T-cell (primary cell): ENCODE measurements around the gene TANGO2. TPM values are rescaled to one million over a fixed set of nuclear protein-coding genes. Genes with fewer than 3 reads are reported as not detected.

Experiments
- ATAC-seq, 4 experiments: fragments of 200-7000 bp in 3 of 4; fragments of 150-1000 bp in 1 of 4; cut with Tn5 transposase; replicated peaks in 1 of 4; 1 replicate in 3 of 4; 2 replicates in 1 of 4; pipeline ENCODE4 v1.10.0; 2021; ENCODE audit warnings: moderate library complexity in 3 of 4, mild to moderate bottlenecking in 2 of 4, moderate number of reproducible peaks in 1 of 4
- CTCF ChIA-PET, 2 donors: fragments of 300-600 bp; sonication (Branson Sonifier 250); formaldehyde crosslinking; loops; one replicate each; lab custom pipeline; 2022; ENCODE audit warnings: antibody characterized with exemption in 2 of 2; lab: Charles Lee
- POLR2A ChIA-PET, 2 donors: fragments of 300-600 bp; sonication (Branson Sonifier 250); formaldehyde crosslinking; loops; one replicate each; lab custom pipeline; 2022; ENCODE audit warnings: antibody characterized with exemption in 2 of 2; lab: Charles Lee
- DNase-seq, 35 experiments: peaks; one replicate each; pipeline versions ENCODE4 v3.0.0 to v3.0.0-alpha.2; 2013 to 2023
- H3K27ac ChIP-seq: one replicate; pipeline ENCODE4 v1.5.1; 2013; ENCODE audit warnings: low read length
- H3K27me3 ChIP-seq, 2 experiments: replicated peaks in 1 of 2; 1 replicate in 1 of 2; 2 replicates in 1 of 2; pipeline versions ENCODE4 v1.6.1 to v1.7.0; 2013; ENCODE audit warnings: low read length in 1 of 2, mixed read lengths in 1 of 2; ENCODE audit not compliant: control insufficient read depth in 2 of 2, insufficient read depth in 2 of 2; ENCODE audit errors: extremely low read depth in 1 of 2
- H3K36me3 ChIP-seq, 2 donors: 1 replicate in 1 of 2; 2 replicates in 1 of 2; pipeline versions ENCODE4 v1.6.1 to v1.7.0; 2013; ENCODE audit warnings: low read length in 1 of 2; ENCODE audit not compliant: control insufficient read depth in 2 of 2, insufficient read depth in 1 of 2; ENCODE audit errors: extremely low read depth in 1 of 2
- H3K4me1 ChIP-seq, 2 experiments: 1 replicate in 1 of 2; 2 replicates in 1 of 2; pipeline versions ENCODE4 v1.6.1 to v1.7.0; 2013; ENCODE audit warnings: low read length in 2 of 2, mixed read lengths in 1 of 2; ENCODE audit not compliant: insufficient read depth in 2 of 2, control insufficient read depth in 1 of 2; ENCODE audit errors: extremely low read depth in 1 of 2
- H3K4me3 ChIP-seq, 2 donors: 1 replicate in 1 of 2; 2 replicates in 1 of 2; pipeline versions ENCODE4 v1.5.1 to v1.7.0; 2013; ENCODE audit warnings: mild to moderate bottlenecking in 2 of 2, low read length in 1 of 2, moderate library complexity in 1 of 2; ENCODE audit not compliant: control insufficient read depth in 1 of 2; ENCODE audit errors: extremely low read depth in 1 of 2
- H3K9me3 ChIP-seq: 2 replicates; pipeline ENCODE4 v1.7.0; 2013
- H3K27ac Mint-ChIP-seq, 2 donors: one replicate each; pipeline ENCODE4 v1.8.0; 2020 to 2021; ENCODE audit warnings: mild to moderate bottlenecking in 2 of 2, mixed read lengths in 2 of 2
- H3K27me3 Mint-ChIP-seq, 2 donors: one replicate each; pipeline ENCODE4 v1.8.0; 2021 to 2022; ENCODE audit warnings: mixed read lengths in 2 of 2
- H3K36me3 Mint-ChIP-seq: one replicate; pipeline ENCODE4 v1.8.0; 2021; ENCODE audit warnings: mixed read lengths
- H3K4me1 Mint-ChIP-seq, 3 donors: one replicate each; pipeline ENCODE4 v1.8.0; 2020 to 2022; ENCODE audit warnings: mixed read lengths in 3 of 3, mild to moderate bottlenecking in 1 of 3
- H3K4me3 Mint-ChIP-seq, 3 donors: one replicate each; pipeline ENCODE4 v1.8.0; 2020 to 2022; ENCODE audit warnings: mild to moderate bottlenecking in 3 of 3, mixed read lengths in 3 of 3, moderate library complexity in 3 of 3
- H3K9me3 Mint-ChIP-seq, 3 donors: one replicate each; pipeline ENCODE4 v1.8.0; 2020 to 2022; ENCODE audit warnings: mixed read lengths in 3 of 3
- WGBS: methylation state at CpG from one replicate; pipeline ENCODE4 v1.1.5; 2013; ENCODE audit warnings: missing lambda C conversion rate; ENCODE audit not compliant: insufficient coverage; 5-methylcytosine and 5-hydroxymethylcytosine counted together
- total RNA-seq, 35 experiments: library from RNA in 6 of 35; stranded (reverse) in 6 of 35; fragments of 120-200 nt in 1 of 35; gene quantifications; one replicate each; pipeline versions ENCODE4 v1.2.1 to v1.2.4 and lab custom pipeline; 2013 to 2026

Gene TANGO2
- total RNA-seq, 5 donors from 2014 or later (not counting 1 experiment from before 2014, with no cell fraction given), result 29.9 to 48.4 (median 43.7) TPM

- H3K27ac ChIP-seq, result no peak overlapping the region
- peaks cover 0 to 19% of the 10 kb centered on the region in 2 experiments for H3K4me1 ChIP-seq
- no peak for DNase-seq
- Mint-ChIP-seq H3K36me3 (no peaks in the 10 kb centered on the region), H3K27me3 (no peaks in the 10 kb centered on the region), H3K9me3 (no peaks in the 10 kb centered on the region), H3K27ac (no peak overlapping the region), H3K4me3 (no peak overlapping the region), H3K4me1 (peaks cover 0 to 3% (median 3%) of the 10 kb centered on the region in 3 donors)
- ATAC-seq, result no peak
- WGBS, result 94% methylated on average over 2 of the region's 5 CpGs
- no peak overlapping the region for H3K4me3 ChIP-seq
- no peaks in the 10 kb centered on the region for H3K9me3 ChIP-seq
- H3K27me3 ChIP-seq, result peaks cover 0 to 25% of the 10 kb centered on the region in 2 experiments
- peaks cover 0 to 2% of the 10 kb centered on the region in 2 donors for H3K36me3 ChIP-seq
- CTCF ChIA-PET, result interaction anchor here in 1 of 2 donors (0.6 kb wide), 1 partner anchor 934 kb away, joined by 3 read pairs; no protein-coding TSS in a partner anchor
- POLR2A ChIA-PET, result no interaction called here
Observed at GRCh38 chr22:19983741-19984140, 37.2 kb upstream of the TANGO2 start.

GRCh38 chr22:19984201-19984753 lies 36.6 kb upstream of the TANGO2 start:
- no peak for DNase-seq
- WGBS, result 88% methylated on average over 13 of the region's 19 CpGs
- Mint-ChIP-seq H3K27me3 (no peaks in the 10 kb centered on the region), H3K36me3 (no peaks in the 10 kb centered on the region), H3K9me3 (no peaks in the 10 kb centered on the region), H3K27ac (no peak overlapping the region), H3K4me3 (no peak overlapping the region), H3K4me1 (peaks cover 0 to 3% (median 3%) of the 10 kb centered on the region in 3 donors)
- Histone ChIP-seq H3K9me3 (no peaks in the 10 kb centered on the region), H3K27me3 (peaks cover 0 to 25% of the 10 kb centered on the region in 2 experiments), H3K4me1 (peaks cover 0 to 19% of the 10 kb centered on the region in 2 experiments), H3K27ac (no peak overlapping the region), H3K36me3 (peaks cover 0 to 1% of the 10 kb centered on the region in 2 donors), H3K4me3 (no peak overlapping the region)
- ATAC-seq, result no peak
- POLR2A ChIA-PET, result no interaction called here
- CTCF ChIA-PET, result interaction anchor here in 1 of 2 donors (0.6 kb wide), 1 partner anchor 934 kb away, joined by 3 read pairs; no protein-coding TSS in a partner anchor

GRCh38 chr22:19984851-19985811 lies 35.8 kb upstream of the TANGO2 start:
- POLR2A ChIA-PET, result no interaction called here
- no peak overlapping the region for H3K27ac Mint-ChIP-seq

GRCh38 chr22:19986011-19986409 lies 34.9 kb upstream of the TANGO2 start:
- Histone ChIP-seq H3K27ac (no peak overlapping the region), H3K4me1 (peaks cover 0 to 19% of the 10 kb centered on the region in 2 experiments), H3K4me3 (peak overlapping the region in 1 of 2 donors; percentile 17), H3K9me3 (no peaks in the 10 kb centered on the region), H3K36me3 (no peaks in the 10 kb centered on the region), H3K27me3 (peaks cover 0 to 25% of the 10 kb centered on the region in 2 experiments)
- no peaks in the 10 kb centered on the region for H3K36me3 Mint-ChIP-seq
- no peak overlapping the region for H3K27ac Mint-ChIP-seq
- ATAC-seq (no peak), DNase-seq (no peak)
- ChIA-PET POLR2A (no interaction called here), CTCF (no interaction called here)
- WGBS, result 94% methylated on average over 2 of the region's 2 CpGs
- H3K4me1 Mint-ChIP-seq, result peaks cover 0 to 3% (median 3%) of the 10 kb centered on the region in 3 donors
- no peaks in the 10 kb centered on the region for H3K9me3 Mint-ChIP-seq
- H3K4me3 Mint-ChIP-seq, result peak overlapping the region; percentile 49 to 70 (median 63)
- H3K27me3 Mint-ChIP-seq, result no peaks in the 10 kb centered on the region

More at GRCh38 chr22:19984851-19985811, 35.8 kb upstream of the TANGO2 start:
- no peaks in the 10 kb centered on the region for H3K36me3 ChIP-seq
- 77% methylated on average over 7 of the region's 11 CpGs for WGBS
- peaks cover 0 to 19% of the 10 kb centered on the region in 2 experiments for H3K4me1 ChIP-seq
- ATAC-seq, result no peak
- Mint-ChIP-seq H3K9me3 (no peaks in the 10 kb centered on the region), H3K27me3 (no peaks in the 10 kb centered on the region), H3K36me3 (no peaks in the 10 kb centered on the region), H3K4me1 (peaks cover 0 to 3% (median 3%) of the 10 kb centered on the region in 3 donors), H3K4me3 (peak overlapping the region in 2 of 3 donors; percentile 16 to 61)
- H3K4me3 ChIP-seq, result no peak overlapping the region
- H3K27me3 ChIP-seq, result peaks cover 0 to 25% of the 10 kb centered on the region in 2 experiments
- CTCF ChIA-PET, result no interaction called here
- no peak for DNase-seq
- H3K27ac ChIP-seq, result no peak overlapping the region
- H3K9me3 ChIP-seq, result no peaks in the 10 kb centered on the region

- H3K27me3 Mint-ChIP-seq, result no peaks in the 10 kb centered on the region
- CTCF ChIA-PET, result no interaction called here
- Histone ChIP-seq H3K27ac (no peak overlapping the region), H3K27me3 (peaks cover 0 to 25% of the 10 kb centered on the region in 2 experiments), H3K4me1 (peaks cover 0 to 19% of the 10 kb centered on the region in 2 experiments), H3K9me3 (no peaks in the 10 kb centered on the region), H3K4me3 (peak overlapping the region; percentile 43 to 63), H3K36me3 (no peaks in the 10 kb centered on the region)
- H3K4me1 Mint-ChIP-seq, result peaks cover 0 to 3% (median 3%) of the 10 kb centered on the region in 3 donors
- H3K9me3 Mint-ChIP-seq, result no peaks in the 10 kb centered on the region
- peak overlapping the region; percentile 49 to 70 (median 70) for H3K4me3 Mint-ChIP-seq
- DNase-seq, result peak in 33 of 35 experiments; percentile 19 to 75 (median 40)
- H3K36me3 Mint-ChIP-seq, result no peaks in the 10 kb centered on the region
- no peak overlapping the region for H3K27ac Mint-ChIP-seq
- peak; percentile 84 to 92 (median 85) for ATAC-seq
- 3% methylated on average over 58 of the region's 76 CpGs for WGBS
- POLR2A ChIA-PET, result no interaction called here
Observed at GRCh38 chr22:19986410-19987341, 34.2 kb upstream of the TANGO2 start.
